Activated T-helper 17 cell treated with anti-CD3 and anti-CD28 coated beads, Interleukin-2, amount 50 U/mL, for 72 hours (primary cell): Measurements from ENCODE around the gene TAS1R3. TPM values are rescaled to one million over a fixed set of nuclear protein-coding genes. Genes with fewer than 3 reads are reported as not detected.

ENCODE experiments used
- ATAC-seq: fragments of 150-1000 bp; cut with Tn5 transposase; replicated peaks from 2 replicates; pipeline ENCODE4 v1.10.0; 2021; ENCODE audit warnings: mild to moderate bottlenecking, moderate library complexity
- H3K27ac Mint-ChIP-seq: one replicate; pipeline ENCODE4 v1.8.0; 2022; ENCODE audit warnings: mixed read lengths
- H3K27me3 Mint-ChIP-seq: one replicate; pipeline ENCODE4 v1.8.0; 2022; ENCODE audit warnings: mixed read lengths
- H3K36me3 Mint-ChIP-seq: one replicate; pipeline ENCODE4 v1.8.0; 2022; ENCODE audit warnings: low read depth, mild to moderate bottlenecking, mixed read lengths
- H3K4me1 Mint-ChIP-seq: one replicate; pipeline ENCODE4 v1.8.0; 2022; ENCODE audit warnings: mixed read lengths
- H3K4me3 Mint-ChIP-seq: one replicate; pipeline ENCODE4 v1.8.0; 2022; ENCODE audit warnings: mild to moderate bottlenecking, mixed read lengths
- H3K9me3 Mint-ChIP-seq: one replicate; pipeline ENCODE4 v1.8.0; 2022; ENCODE audit warnings: mixed read lengths
- total RNA-seq, 2 donors: library from RNA; stranded (reverse); gene quantifications; one replicate each; pipeline ENCODE4 v1.2.3, GENCODE V29; 2022

Gene TAS1R3
- total RNA-seq, 2 donors from 2014 or later, result 0.71 to 1.1 TPM

DNA sequence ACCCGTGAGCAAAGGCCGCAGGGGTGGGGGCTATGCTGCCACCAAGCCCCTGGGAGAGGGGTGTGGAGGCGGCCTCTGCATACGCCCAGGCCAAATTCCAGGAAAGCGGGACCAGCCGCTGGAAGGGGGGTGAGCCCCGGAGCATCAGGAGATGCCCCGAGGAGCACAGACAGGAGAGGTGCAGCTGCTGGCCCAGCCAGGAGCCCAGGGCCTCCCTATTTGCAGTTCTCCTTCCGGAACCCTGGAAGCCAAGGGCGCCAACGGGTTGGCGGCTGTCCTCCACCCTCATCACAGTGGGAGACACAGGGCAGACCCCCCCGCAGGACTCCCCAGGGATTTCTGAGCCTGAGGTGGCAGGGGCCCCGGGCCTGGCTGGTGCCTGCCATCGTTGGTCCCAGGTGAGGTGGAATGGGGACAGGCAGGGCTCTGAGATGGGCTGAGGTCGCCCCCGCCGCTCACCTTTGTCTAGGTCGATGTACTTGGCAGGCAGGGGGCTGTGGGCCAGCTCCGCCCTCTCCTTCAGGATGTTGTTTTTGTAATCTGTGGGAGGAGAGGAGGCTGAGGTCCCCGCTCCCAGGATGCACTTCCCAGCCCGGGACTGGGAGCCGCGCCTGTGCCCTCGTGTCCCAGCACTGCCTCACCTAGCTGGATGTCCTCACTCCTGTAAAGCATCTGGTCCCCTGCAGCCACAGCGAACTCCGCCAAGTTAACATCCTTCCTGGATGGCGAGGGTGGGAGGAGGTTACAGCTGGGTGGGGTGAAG, 22.5 kb downstream of the TAS1R3 start:
- Mint-ChIP-seq H3K9me3 (no peaks in the 10 kb centered on the region), H3K4me1 (peaks cover 6% of the 10 kb centered on the region), H3K27me3 (peaks cover 10% of the 10 kb centered on the region)

DNA sequence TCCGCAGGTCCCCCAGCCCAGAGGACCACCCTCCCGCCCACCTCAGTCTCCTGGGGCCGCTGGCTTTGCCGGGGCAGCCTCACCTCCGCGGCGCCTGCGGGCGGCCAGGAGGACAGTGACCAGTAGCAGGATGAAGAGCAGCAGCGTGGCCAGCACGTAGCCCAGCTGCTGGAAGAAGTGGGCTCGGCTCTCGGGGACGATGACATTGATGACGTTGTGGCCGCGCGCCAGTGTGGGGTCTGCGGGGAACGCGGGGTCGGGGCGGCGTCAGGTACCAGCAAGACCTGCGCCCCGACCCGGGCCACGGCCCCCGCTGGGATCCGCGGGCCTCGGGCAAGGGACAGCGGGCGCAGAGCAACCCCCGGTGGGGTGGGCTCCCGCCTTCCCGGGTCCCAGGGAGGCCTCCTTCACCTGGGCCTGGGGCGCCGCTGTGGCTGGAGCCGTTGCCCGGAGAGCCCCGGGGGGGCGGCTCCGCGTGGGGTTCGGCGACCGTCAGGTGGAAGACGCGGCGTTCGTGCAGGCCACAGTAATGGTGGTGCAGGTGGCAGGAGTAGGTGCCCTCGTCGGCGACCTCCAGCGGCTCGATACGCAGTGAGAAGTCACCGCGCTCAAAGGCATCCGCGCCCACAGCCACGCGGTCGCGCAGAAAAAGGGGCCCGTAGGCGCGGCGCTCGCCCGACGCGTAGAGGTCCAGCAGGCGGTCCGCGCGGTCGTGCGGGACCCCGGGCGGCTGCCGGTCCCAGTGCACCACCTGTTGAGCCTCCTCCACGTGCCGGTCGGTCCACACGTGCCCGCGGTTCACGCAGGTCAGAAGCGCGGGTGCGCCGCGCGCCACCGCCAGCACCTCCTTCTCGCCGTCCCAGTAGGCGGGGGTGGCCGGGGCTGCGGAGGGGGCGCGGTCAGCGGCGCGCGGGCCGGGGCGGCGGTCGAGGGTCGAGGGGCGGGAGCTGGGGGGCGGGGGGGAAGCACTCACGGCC, 23.5 kb downstream of the TAS1R3 start:
- no peaks in the 10 kb centered on the region for H3K36me3 Mint-ChIP-seq
- no peak for ATAC-seq

More for the DNA sequence above, 22.5 kb downstream of the TAS1R3 start:
- H3K36me3 Mint-ChIP-seq, result no peaks in the 10 kb centered on the region
- ATAC-seq, result no peak
- H3K27ac Mint-ChIP-seq, result no peak overlapping the region
- H3K4me3 Mint-ChIP-seq, result no peak overlapping the region

DNA sequence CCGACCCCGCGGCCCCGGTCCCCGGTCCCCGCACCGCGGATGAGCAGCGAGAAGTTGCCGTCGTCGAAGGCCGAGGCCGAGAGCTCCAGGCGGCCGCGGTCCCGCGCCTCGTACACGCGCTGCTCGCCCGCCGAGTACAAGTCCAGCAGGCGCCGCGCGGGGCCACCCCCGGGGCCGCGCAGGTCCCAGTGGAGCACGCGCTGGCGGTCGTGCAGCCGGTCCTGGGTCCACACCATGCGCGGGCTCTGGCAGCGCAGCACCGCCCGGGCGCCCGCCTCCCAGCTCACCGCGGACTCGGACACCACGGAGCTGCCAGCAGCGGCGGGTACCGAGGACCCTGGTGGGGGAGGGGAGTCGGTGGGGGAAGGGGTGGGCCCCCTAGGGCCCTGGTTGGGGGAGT, 24.3 kb downstream of the TAS1R3 start:
- no peaks in the 10 kb centered on the region for H3K36me3 Mint-ChIP-seq
- peaks cover 10% of the 10 kb centered on the region for H3K27me3 Mint-ChIP-seq
- peaks cover 6% of the 10 kb centered on the region for H3K4me1 Mint-ChIP-seq
- ATAC-seq, result peak; percentile 23
- no peaks in the 10 kb centered on the region for H3K9me3 Mint-ChIP-seq
- H3K27ac Mint-ChIP-seq, result no peak overlapping the region
- no peak overlapping the region for H3K4me3 Mint-ChIP-seq

More for the DNA sequence above, 23.5 kb downstream of the TAS1R3 start:
- Mint-ChIP-seq H3K4me3 (no peak overlapping the region), H3K27me3 (peaks cover 10% of the 10 kb centered on the region), H3K4me1 (peaks cover 6% of the 10 kb centered on the region), H3K9me3 (no peaks in the 10 kb centered on the region), H3K27ac (no peak overlapping the region)

DNA sequence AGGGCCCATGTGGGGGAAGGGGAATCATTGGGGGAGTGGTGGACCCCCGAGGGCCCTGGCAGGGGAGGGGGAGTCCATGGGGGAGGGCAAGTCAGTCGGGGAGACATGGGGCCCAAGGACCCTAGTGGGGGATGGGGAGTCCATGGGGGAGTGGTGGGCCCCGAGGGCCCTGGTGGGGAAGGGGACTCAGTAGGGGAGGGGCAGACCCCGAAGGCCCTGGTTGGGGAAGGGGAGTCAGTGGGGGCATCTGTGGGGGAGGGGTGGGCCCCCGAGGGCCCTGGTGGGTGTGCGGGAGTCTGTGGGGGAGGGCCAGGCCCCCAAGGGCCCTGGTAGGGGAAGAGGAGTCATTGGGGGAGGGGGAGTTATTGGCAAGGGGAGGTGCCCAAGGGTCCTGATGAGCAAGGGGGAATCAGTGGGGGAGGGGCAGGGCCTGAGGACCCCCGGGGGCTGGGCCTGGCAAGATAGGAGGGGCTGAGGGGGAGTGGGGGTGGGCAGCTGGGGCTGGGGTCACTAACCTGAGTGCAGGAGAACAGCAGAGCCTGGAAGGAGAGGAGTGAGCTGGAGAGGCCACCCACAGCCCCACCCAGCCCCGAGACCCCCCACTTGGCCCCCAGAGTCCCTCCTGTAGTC, 25.2 kb downstream of the TAS1R3 start:
- Mint-ChIP-seq H3K4me3 (no peak overlapping the region), H3K27ac (no peak overlapping the region), H3K9me3 (no peaks in the 10 kb centered on the region), H3K36me3 (no peaks in the 10 kb centered on the region), H3K4me1 (peaks cover 12% of the 10 kb centered on the region), H3K27me3 (peaks cover 10% of the 10 kb centered on the region)
- ATAC-seq, result no peak

DNA sequence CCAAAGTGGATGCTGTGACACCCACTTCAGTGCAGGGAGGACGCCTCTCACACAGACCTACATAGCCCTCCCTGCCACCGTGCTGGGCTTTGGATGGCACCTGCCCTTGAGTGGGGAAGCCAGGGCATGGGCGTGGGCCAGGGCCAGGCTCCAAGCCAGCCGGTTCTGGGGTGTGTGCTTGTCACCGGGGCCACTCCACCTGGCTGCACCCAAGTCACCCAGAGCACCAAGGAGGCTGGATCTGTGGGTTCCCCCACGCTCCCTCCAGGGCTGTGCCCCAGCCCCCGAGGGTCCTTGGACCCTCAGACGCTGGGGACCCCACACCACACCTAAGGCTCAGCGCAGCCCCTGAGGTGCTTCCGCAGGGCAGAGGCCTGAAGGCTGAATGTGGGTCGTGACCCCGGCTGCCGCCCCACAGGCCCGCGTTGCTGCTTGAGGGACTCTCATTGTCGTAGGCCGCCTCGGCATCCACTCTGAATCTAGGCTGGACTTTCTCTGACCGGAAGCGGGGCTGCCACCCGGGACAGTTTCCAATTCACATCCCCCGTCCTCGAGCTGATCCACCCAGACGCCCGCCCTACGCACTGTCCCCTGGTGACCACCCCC, 25.8 kb downstream of the TAS1R3 start:
- Mint-ChIP-seq H3K4me1 (peaks cover 12% of the 10 kb centered on the region), H3K27me3 (peaks cover 10% of the 10 kb centered on the region), H3K4me3 (no peak overlapping the region), H3K36me3 (no peaks in the 10 kb centered on the region), H3K9me3 (no peaks in the 10 kb centered on the region), H3K27ac (no peak overlapping the region)
- ATAC-seq, result no peak

DNA sequence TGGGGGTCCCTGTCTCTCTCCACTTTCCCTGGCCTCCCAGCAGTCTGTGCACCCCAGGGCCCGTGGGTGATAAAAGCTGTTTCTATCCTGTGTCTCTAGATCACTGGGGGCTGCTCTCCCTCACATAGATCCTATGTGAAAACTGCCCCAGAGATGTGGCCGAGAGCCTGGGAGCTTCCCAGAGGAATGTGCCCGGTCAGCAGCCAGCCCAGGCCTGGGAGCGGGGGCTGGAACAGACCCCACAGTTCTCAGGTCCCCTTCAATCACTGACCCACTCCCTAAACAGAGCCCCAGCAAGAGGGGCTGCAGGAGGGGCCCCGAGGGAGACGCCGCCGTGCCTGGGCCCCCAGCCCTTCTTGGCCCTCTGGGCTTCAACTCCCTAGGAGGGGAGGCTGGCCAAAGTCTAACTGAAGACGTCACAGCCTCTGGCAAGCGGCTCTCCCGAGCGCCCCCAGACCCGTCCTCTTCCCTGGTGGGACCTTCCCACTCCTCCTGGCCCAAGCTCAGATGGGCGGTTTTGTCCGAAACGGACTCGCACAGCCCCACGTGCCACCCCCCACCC, 26.9 kb downstream of the TAS1R3 start:
- H3K27me3 Mint-ChIP-seq, result peaks cover 2% of the 10 kb centered on the region
- no peak for ATAC-seq
- no peaks in the 10 kb centered on the region for H3K36me3 Mint-ChIP-seq
- no peaks in the 10 kb centered on the region for H3K9me3 Mint-ChIP-seq
- no peak overlapping the region for H3K4me3 Mint-ChIP-seq
- H3K27ac Mint-ChIP-seq, result no peak overlapping the region
- peaks cover 6% of the 10 kb centered on the region for H3K4me1 Mint-ChIP-seq

DNA sequence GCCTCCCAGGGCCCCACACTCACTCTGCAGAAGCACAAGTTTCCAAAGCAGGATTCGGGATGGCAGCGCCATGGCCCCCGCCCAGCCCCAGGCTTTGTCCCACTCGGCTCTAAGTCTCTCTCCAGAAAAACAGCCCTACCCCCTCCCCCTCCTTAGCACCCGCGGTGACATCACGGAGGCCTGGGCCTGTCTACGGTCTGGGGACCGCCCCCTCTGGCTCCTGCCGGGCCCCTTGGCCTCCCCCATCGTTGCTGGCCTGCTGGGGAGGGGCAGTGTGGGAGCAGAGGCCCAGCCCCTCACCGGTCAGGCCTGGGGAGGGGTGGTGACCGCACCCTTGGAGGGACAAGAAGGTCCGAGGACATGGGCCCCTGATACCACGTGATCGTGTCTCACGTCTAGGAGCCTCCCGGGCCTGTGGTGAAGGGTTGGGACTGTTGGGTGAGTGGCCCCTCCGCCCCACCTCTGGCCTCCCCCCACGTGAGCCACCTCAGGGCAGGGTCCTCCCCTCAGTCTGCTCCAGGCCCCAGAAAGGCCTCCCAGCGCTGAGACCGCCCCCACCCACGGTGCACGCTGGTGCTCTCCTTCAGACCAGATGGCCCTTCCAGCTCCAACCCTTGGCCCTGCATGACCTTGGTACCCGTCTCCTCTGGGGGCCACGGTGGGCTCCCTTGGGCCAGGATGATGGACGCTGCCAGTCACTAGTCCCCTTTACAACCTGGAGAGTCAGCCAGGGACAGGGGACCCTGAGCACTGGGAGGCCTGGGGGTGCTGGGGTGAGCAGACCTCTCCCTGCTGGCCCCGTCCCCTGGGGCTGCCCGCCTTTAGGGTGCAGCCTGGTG, 27.6 kb downstream of the TAS1R3 start, which contains the start of gene MXRA8:
TSS of gene MXRA8 (minus strand) at position 123 of the 839 bp plus-strand sequence. CDS start at position 72, 51 bp downstream.
- H3K36me3 Mint-ChIP-seq, result no peaks in the 10 kb centered on the region
- H3K4me1 Mint-ChIP-seq, result peaks cover 6% of the 10 kb centered on the region
- H3K27me3 Mint-ChIP-seq, result peaks cover 2% of the 10 kb centered on the region
- no peaks in the 10 kb centered on the region for H3K9me3 Mint-ChIP-seq
- no peak within 1 kb of the TSS for H3K27ac Mint-ChIP-seq
- peak; percentile 32 for ATAC-seq
- H3K4me3 Mint-ChIP-seq, result peak within 1 kb of the TSS; percentile 12

DNA sequence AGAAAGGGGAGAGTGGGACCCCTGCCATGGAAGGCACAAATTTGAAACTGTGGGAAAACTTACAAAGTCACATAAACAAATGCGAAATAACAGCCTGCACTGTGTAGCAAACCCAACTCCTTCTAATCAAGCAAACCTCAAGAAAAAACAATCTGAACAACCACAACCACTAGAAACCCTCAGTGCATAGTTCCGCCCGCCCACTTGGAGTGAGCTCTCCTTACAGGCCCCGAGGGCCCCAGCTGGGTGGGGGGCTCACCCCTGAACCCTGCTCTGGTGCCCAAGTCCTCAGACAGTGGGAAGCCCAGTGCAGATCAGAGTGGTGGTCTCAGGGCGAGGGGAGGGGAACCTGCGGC, 28.2 kb downstream of the TAS1R3 start:
- Mint-ChIP-seq H3K27ac (no peak overlapping the region), H3K4me3 (peak overlapping the region; percentile 12), H3K27me3 (peaks cover under 1% of the 10 kb centered on the region), H3K9me3 (no peaks in the 10 kb centered on the region), H3K36me3 (no peaks in the 10 kb centered on the region), H3K4me1 (peaks cover 6% of the 10 kb centered on the region)
- peak; percentile 59 for ATAC-seq

DNA sequence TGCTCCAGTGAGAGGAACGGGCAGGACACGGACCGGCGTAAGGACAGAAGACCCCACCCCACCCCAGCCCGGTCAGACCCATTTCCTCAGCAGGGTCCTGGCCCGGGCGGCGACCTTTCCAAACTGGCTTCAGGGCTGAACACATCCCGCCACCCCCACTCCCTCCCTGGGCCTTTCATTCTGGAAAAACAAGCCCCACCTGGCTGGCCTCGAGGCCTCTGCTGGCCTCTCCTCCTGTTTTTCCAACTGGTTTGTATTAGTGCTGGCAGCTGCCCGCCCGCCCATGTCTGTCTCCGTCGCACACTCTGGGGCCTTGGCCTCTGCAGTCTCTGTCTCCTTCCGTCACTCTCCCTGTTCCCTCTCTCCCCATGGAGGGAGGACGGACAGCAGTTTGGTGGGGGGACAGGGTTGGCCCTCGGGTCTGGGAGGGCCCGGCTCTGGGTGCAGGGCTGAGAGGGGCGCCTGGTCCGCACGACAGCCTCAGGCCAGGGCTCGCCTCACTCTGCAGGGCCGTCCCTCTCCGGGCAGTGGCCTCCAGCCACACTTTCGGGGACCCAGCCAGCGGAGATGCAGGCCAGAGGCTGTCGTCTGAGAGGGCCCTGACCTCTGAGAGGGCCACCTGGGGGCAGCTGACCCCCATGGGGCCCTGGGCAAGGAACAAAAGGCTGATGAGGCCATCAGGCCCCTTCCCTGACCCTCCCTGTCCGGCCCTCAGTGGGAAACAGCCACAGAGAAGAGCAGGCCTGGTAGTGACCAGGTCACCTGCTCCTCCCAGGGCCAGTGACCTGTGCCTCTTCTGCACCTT, 28.8 kb downstream of the TAS1R3 start:
- H3K27me3 Mint-ChIP-seq, result no peaks in the 10 kb centered on the region
- no peaks in the 10 kb centered on the region for H3K9me3 Mint-ChIP-seq
- no peak overlapping the region for H3K27ac Mint-ChIP-seq
- H3K4me3 Mint-ChIP-seq, result no peak overlapping the region
- peaks cover 6% of the 10 kb centered on the region for H3K4me1 Mint-ChIP-seq
- no peaks in the 10 kb centered on the region for H3K36me3 Mint-ChIP-seq
- no peak for ATAC-seq

DNA sequence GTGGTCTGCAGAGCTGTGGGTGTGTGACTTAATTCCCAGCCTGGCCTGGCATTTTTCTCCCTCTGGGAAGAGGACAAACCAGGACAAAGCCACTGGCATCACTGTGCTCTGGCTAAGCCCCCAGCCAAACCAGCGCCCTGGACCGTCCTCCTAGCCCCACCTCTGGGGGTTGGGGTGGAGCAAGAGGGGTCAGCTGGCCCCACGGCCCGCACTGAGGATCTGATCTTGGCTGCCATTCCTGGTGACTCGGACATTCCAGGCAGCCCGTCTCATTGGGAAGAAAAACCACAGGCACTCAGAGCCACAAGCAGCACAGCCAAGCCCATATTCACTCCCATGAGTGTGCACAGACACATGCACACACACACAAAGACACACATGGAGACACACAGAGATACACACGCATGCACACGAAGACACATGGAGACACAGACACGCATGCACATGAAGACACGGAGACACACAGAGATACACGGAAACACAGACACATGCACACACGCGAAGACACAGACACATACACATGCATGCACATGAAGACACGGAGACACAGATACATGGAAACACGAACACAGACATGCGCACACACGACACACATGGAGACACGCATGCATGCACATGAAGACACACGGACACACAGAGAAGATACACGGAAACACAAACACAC, 29.6 kb downstream of the TAS1R3 start:
- Mint-ChIP-seq H3K27me3 (no peaks in the 10 kb centered on the region), H3K4me1 (peaks cover 6% of the 10 kb centered on the region), H3K36me3 (no peaks in the 10 kb centered on the region)

DNA sequence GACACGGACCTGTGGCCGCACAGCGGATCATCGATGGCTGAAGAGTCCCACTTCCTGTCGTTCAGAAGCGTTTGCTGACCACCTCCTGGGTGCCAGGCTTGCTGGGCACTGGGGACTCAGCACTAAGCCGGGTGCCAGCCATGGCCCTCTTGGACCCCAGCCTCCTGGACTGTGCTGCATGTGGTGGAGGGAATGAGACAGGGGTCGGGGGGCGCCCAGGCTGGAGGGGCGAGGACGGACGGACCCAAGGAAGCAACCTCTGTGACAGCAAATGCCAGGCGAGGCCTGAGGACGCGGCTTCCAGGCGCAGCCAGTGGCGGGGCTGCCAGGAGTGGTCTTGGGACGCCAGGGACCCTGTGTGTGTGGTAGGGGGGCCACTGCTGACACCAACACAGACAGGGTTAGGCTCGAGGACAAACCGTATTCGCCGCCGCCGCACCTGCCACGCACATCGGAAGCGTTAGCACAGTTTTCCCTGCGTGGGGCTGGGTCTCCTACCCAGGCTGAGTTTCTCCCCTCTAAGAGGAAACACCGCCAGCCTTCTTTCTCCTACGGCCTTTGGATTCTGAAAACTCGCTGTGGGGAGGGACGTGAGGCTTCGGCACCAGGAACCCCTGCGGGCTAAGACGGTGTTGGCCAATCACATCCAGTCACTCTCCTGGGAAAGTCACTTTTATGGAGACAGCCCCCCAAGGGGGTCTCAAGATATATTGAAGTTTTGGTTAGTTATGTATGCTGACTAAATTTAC, 30.3 kb downstream of the TAS1R3 start:
- H3K36me3 Mint-ChIP-seq, result no peaks in the 10 kb centered on the region
- ATAC-seq, result no peak
- no peaks in the 10 kb centered on the region for H3K9me3 Mint-ChIP-seq
- peaks cover 6% of the 10 kb centered on the region for H3K4me1 Mint-ChIP-seq
- H3K27me3 Mint-ChIP-seq, result no peaks in the 10 kb centered on the region
- no peak overlapping the region for H3K27ac Mint-ChIP-seq
- no peak overlapping the region for H3K4me3 Mint-ChIP-seq

More for the DNA sequence above, 29.6 kb downstream of the TAS1R3 start:
- no peak for ATAC-seq
- H3K27ac Mint-ChIP-seq, result no peak overlapping the region
- no peaks in the 10 kb centered on the region for H3K9me3 Mint-ChIP-seq
- H3K4me3 Mint-ChIP-seq, result no peak overlapping the region

DNA sequence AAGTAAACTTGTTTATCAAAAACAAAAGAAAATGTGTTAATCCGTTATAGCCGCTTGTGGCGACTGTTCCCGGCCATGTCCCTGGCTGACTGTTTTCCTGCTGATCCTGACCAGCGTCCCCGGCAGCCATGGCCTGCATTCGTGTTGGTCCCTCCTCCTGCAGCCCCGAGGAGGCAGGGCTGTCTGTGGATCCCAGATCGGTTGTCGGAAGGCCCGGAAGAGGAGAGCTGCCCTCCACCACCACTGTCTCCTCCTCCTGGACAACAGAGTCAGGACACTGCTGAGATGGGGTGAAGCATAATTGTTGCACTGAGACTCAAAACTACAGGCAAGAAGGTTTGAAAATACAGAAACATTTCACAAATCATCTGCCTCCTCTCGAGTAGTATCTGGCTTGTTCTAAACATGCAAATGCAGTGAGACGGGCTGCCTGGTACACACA, 30.9 kb downstream of the TAS1R3 start:
- no peak overlapping the region for H3K4me3 Mint-ChIP-seq
- H3K27ac Mint-ChIP-seq, result no peak overlapping the region
- H3K9me3 Mint-ChIP-seq, result no peaks in the 10 kb centered on the region
- no peaks in the 10 kb centered on the region for H3K36me3 Mint-ChIP-seq
- no peak for ATAC-seq
- no peaks in the 10 kb centered on the region for H3K27me3 Mint-ChIP-seq
- peaks cover 6% of the 10 kb centered on the region for H3K4me1 Mint-ChIP-seq
